Liver (tissue), 9 donors: ENCODE results near the gene DIS3L2. TPM values are rescaled to one million over a fixed set of nuclear protein-coding genes. Genes with fewer than 3 reads are reported as not detected.

Source experiments
- DNase-seq: peaks from one replicate; pipeline ENCODE4 v3.0.0-alpha.2; 2017; ENCODE audit warnings: low spot score
- H3K27ac ChIP-seq, 2 donors: one replicate each; pipeline ENCODE4 v1.7.0; 2013; ENCODE audit warnings: inconsistent platforms in 2 of 2, low read length in 2 of 2, control low read depth in 1 of 2, low read depth in 1 of 2, mild to moderate bottlenecking in 1 of 2
- H3K27me3 ChIP-seq, 4 donors: one replicate each; pipeline versions ENCODE4 v1.6.1 to v1.7.0; 2013; ENCODE audit warnings: low read length in 3 of 4, inconsistent platforms in 1 of 4, mild to moderate bottlenecking in 1 of 4, moderate library complexity in 1 of 4; ENCODE audit not compliant: control insufficient read depth in 4 of 4, insufficient read depth in 4 of 4
- H3K36me3 ChIP-seq, 4 donors: one replicate each; pipeline versions ENCODE4 v1.6.1 to v1.7.0; 2013; ENCODE audit warnings: low read length in 3 of 4, mild to moderate bottlenecking in 3 of 4, low read depth in 1 of 4, moderate library complexity in 1 of 4; ENCODE audit not compliant: control insufficient read depth in 4 of 4, insufficient read depth in 3 of 4
- H3K4me1 ChIP-seq, 4 donors: one replicate each; pipeline versions ENCODE4 v1.6.1 to v1.7.0; 2013; ENCODE audit warnings: low read length in 3 of 4, mild to moderate bottlenecking in 3 of 4, moderate library complexity in 1 of 4; ENCODE audit not compliant: control insufficient read depth in 4 of 4, insufficient read depth in 4 of 4
- H3K4me3 ChIP-seq, 3 donors: one replicate each; pipeline versions ENCODE4 v1.6.1 to v1.7.0; 2013; ENCODE audit warnings: low read length in 3 of 3, control low read depth in 1 of 3, low read depth in 1 of 3, mild to moderate bottlenecking in 1 of 3
- H3K9ac ChIP-seq, 2 donors: one replicate each; pipeline ENCODE4 v1.7.0; 2013; ENCODE audit warnings: low read length in 2 of 2, mild to moderate bottlenecking in 2 of 2, moderate library complexity in 2 of 2, control low read depth in 1 of 2, low read depth in 1 of 2
- H3K9me3 ChIP-seq, 4 donors: one replicate each; pipeline versions ENCODE4 v1.6.1 to v1.7.0; 2013; ENCODE audit warnings: low read length in 3 of 4; ENCODE audit not compliant: control insufficient read depth in 4 of 4
- HNF4G ChIP-seq: IDR thresholded peaks from 2 replicates; pipeline ENCODE4 v1.6.1; 2016; ENCODE audit warnings: antibody characterized with exemption
- JUND ChIP-seq, 2 donors: IDR thresholded peaks; 2 replicates each; pipeline ENCODE4 v1.6.1; 2016; ENCODE audit warnings: antibody characterized with exemption in 2 of 2
- SP1 ChIP-seq: IDR thresholded peaks from 2 replicates; pipeline ENCODE4 v1.6.1; 2018; ENCODE audit warnings: antibody characterized with exemption, mild to moderate bottlenecking
- WGBS: extraction: QIAGEN DNeasy Blood & Tissue Kit; methylation state at CpG from one replicate; pipeline ENCODE4 v1.1.7; 2013; 5-methylcytosine and 5-hydroxymethylcytosine counted together
- polyA plus RNA-seq, 2 donors: library from polyadenylated mRNA; stranded (reverse) in 1 of 2; unstranded in 1 of 2; fragments of 200-250 nt in 1 of 2; fragments of >200 nt in 1 of 2; fragmentation: Nextera tagmentation in 1 of 2; extraction: Ambion mirVana in 1 of 2; gene quantifications; one replicate each; pipeline versions ENCODE4 v1.2.1 to v1.2.3, GENCODE V29; 2013 to 2015
- total RNA-seq, 2 donors: library from RNA; depleted of rRNA; stranded (reverse); fragments of >200 nt; gene quantifications; one replicate each; pipeline ENCODE4 v1.2.3, GENCODE V29; 2014
- TF ChIP-seq, protein P1 (sequence below): fragments of 150-350 bp; IDR thresholded peaks from 2 replicates; pipeline ENCODE4 v1.5.1; 2017; ENCODE audit warnings: improper control_type of control experiment, low read depth, low read length; ENCODE audit not compliant: missing input control
- TF ChIP-seq, protein P2 (sequence below): IDR thresholded peaks from 2 replicates; pipeline ENCODE4 v1.6.1; 2016; ENCODE audit warnings: antibody characterized with exemption
- TF ChIP-seq, protein P3 (sequence below): IDR thresholded peaks from 2 replicates; pipeline ENCODE4 v1.6.1; 2016; ENCODE audit warnings: antibody characterized with exemption
- donor health status: healthy.
- donor health status: healthy.
- donor health status: healthy.
- donor health status: healthy.
- donor health status: healthy.

DIS3L2 gene
- total and polyA plus RNA-seq, 4 donors = 5.7 to 21.5 (median 8.8) TPM

DNA sequence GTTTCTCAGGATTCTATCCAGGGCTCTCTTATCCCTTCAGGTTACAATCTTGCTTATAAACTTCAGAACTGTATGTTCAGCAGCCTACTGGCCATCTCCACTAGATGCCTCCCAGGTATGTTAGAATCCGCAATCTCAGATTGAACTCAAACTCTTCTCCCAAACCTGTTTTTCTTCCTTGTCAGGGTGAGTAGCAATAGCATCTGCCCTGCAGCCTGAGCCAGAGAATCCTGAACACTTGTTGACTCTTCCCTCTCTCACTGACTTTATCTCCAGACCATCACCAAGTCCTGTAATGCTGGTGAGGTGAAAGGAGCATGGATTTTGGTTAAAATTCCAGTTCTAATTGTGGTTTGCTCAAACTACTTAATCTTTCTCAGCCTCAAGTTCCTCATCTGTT lies 334.5 kb downstream of the DIS3L2 start:
- Histone ChIP-seq H3K27ac (no peak overlapping the region), H3K4me3 (no peak overlapping the region), H3K27me3 (no peaks in the 10 kb centered on the region), H3K36me3 (peaks cover 0 to 12% (median 7%) of the 10 kb centered on the region in 4 donors), H3K4me1 (no peaks in the 10 kb centered on the region), H3K9ac (no peak overlapping the region), H3K9me3 (no peaks in the 10 kb centered on the region)
- TF ChIP-seq, protein P1, sequence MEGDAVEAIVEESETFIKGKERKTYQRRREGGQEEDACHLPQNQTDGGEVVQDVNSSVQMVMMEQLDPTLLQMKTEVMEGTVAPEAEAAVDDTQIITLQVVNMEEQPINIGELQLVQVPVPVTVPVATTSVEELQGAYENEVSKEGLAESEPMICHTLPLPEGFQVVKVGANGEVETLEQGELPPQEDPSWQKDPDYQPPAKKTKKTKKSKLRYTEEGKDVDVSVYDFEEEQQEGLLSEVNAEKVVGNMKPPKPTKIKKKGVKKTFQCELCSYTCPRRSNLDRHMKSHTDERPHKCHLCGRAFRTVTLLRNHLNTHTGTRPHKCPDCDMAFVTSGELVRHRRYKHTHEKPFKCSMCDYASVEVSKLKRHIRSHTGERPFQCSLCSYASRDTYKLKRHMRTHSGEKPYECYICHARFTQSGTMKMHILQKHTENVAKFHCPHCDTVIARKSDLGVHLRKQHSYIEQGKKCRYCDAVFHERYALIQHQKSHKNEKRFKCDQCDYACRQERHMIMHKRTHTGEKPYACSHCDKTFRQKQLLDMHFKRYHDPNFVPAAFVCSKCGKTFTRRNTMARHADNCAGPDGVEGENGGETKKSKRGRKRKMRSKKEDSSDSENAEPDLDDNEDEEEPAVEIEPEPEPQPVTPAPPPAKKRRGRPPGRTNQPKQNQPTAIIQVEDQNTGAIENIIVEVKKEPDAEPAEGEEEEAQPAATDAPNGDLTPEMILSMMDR = no peak
- TF ChIP-seq JUND (IDR thresholded peaks at IDR 0.05) = no peak
- DNase-seq = no peak
- 98% methylated on average over 1 of the region's 1 CpG for WGBS

- Histone ChIP-seq H3K27me3 (no peaks in the 10 kb centered on the region), H3K4me1 (no peaks in the 10 kb centered on the region), H3K9me3 (no peaks in the 10 kb centered on the region), H3K36me3 (peaks cover 0 to 12% (median 7%) of the 10 kb centered on the region in 4 donors), H3K9ac (no peak overlapping the region), H3K27ac (no peak overlapping the region), H3K4me3 (no peak overlapping the region)
- TF ChIP-seq, protein P2, sequence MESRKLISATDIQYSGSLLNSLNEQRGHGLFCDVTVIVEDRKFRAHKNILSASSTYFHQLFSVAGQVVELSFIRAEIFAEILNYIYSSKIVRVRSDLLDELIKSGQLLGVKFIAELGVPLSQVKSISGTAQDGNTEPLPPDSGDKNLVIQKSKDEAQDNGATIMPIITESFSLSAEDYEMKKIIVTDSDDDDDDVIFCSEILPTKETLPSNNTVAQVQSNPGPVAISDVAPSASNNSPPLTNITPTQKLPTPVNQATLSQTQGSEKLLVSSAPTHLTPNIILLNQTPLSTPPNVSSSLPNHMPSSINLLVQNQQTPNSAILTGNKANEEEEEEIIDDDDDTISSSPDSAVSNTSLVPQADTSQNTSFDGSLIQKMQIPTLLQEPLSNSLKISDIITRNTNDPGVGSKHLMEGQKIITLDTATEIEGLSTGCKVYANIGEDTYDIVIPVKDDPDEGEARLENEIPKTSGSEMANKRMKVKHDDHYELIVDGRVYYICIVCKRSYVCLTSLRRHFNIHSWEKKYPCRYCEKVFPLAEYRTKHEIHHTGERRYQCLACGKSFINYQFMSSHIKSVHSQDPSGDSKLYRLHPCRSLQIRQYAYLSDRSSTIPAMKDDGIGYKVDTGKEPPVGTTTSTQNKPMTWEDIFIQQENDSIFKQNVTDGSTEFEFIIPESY = no peak
- TF ChIP-seq, protein P1 = no peak
- no peak for TF ChIP-seq JUND (IDR thresholded peaks at IDR 0.05)
- no peak for TF ChIP-seq HNF4G
- WGBS = 96% methylated on average over 3 of the region's 3 CpGs
- no peak for DNase-seq
These were observed 335.4 kb downstream of the DIS3L2 start for GRCh38 chr2:232296776-232297525.

- no peak for DNase-seq
These were observed 337.6 kb downstream of the DIS3L2 start for GRCh38 chr2:232299084-232299483.

More at GRCh38 chr2:232299084-232299483, 337.6 kb downstream of the DIS3L2 start:
- no peak overlapping the region for H3K9ac ChIP-seq
- H3K27me3 ChIP-seq = no peaks in the 10 kb centered on the region
- TF ChIP-seq SP1 = no peak
- no peak for TF ChIP-seq JUND (IDR thresholded peaks at IDR 0.05)
- TF ChIP-seq, protein P3, sequence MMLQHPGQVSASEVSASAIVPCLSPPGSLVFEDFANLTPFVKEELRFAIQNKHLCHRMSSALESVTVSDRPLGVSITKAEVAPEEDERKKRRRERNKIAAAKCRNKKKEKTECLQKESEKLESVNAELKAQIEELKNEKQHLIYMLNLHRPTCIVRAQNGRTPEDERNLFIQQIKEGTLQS = no peak
- H3K36me3 ChIP-seq = peaks cover 0 to 15% (median 7%) of the 10 kb centered on the region in 4 donors
- H3K27ac ChIP-seq = no peak overlapping the region
- no peaks in the 10 kb centered on the region for H3K9me3 ChIP-seq
- H3K4me1 ChIP-seq = no peaks in the 10 kb centered on the region
- WGBS = 88% methylated on average over 5 of the region's 5 CpGs
- H3K4me3 ChIP-seq = no peak overlapping the region
